MM.1S (cell line): ENCODE measurements around the gene TMEM182.

Experiments
- CTCF ChIP-seq: fragments of 300-600 bp; sonication (generic); IDR thresholded peaks from 2 replicates; pipeline ENCODE4 v1.5.1; 2016; ENCODE audit warnings: antibody characterized with exemption, low read length, mixed read lengths
- EZH2 ChIP-seq: fragments of 300-600 bp; sonication (generic); optimal IDR thresholded peaks from 2 replicates; pipeline ENCODE3; 2017; ENCODE audit warnings: low read depth, mild to moderate bottlenecking, antibody characterized with exemption, low read length, mixed read lengths

GRCh38 chr2:102798181-102798580 is 36.4 kb downstream of the TMEM182 start:
- TF ChIP-seq CTCF, result no peak
- TF ChIP-seq EZH2, result no peak
